KMS-11 (cell line): ENCODE results near the gene GNPNAT1.

Source experiments
- H2AFZ ChIP-seq: fragments of 200-600 bp; sonication (generic); 2 replicates; pipeline ENCODE4 v1.6.1; 2016; ENCODE audit warnings: antibody characterized with exemption, mixed run types, low read depth
- H3K27ac ChIP-seq: fragments of 200-600 bp; sonication (generic); 2 replicates; pipeline ENCODE4 v1.6.1; 2016; ENCODE audit warnings: mild to moderate bottlenecking, mixed run types
- H3K27me3 ChIP-seq: fragments of 200-600 bp; sonication (generic); 2 replicates; pipeline ENCODE4 v1.6.1; 2017; ENCODE audit warnings: mild to moderate bottlenecking, low read depth, mixed run types, moderate library complexity; ENCODE audit not compliant: insufficient read depth
- H3K36me3 ChIP-seq: fragments of 200-600 bp; sonication (generic); 2 replicates; pipeline ENCODE4 v1.6.1; 2017; ENCODE audit warnings: mild to moderate bottlenecking, mixed run types; ENCODE audit not compliant: insufficient read depth
- H3K4me1 ChIP-seq: fragments of 200-600 bp; sonication (generic); 2 replicates; pipeline ENCODE4 v1.6.1; 2016; ENCODE audit warnings: mild to moderate bottlenecking, low read depth, mixed run types; ENCODE audit not compliant: poor library complexity, severe bottlenecking
- H3K4me2 ChIP-seq: fragments of 200-600 bp; sonication (generic); 2 replicates; pipeline ENCODE4 v1.7.0; 2016; ENCODE audit warnings: mild to moderate bottlenecking, mixed run types
- H3K4me3 ChIP-seq: fragments of 200-600 bp; sonication (generic); IDR thresholded peaks from 2 replicates; pipeline ENCODE4 v1.6.1; 2017; ENCODE audit warnings: low read depth, low read length, mixed read lengths; ENCODE audit not compliant: insufficient read depth
- H3K79me2 ChIP-seq: fragments of 200-600 bp; sonication (generic); 2 replicates; pipeline ENCODE4 v1.6.1; 2016; ENCODE audit warnings: low read depth, mixed run types; ENCODE audit not compliant: insufficient read depth
- H3K9ac ChIP-seq: fragments of 200-600 bp; sonication (generic); 2 replicates; pipeline ENCODE4 v1.6.1; 2016; ENCODE audit warnings: mild to moderate bottlenecking, mixed run types
- H4K20me1 ChIP-seq: fragments of 200-600 bp; sonication (generic); 2 replicates; pipeline ENCODE4 v1.6.1; 2016; ENCODE audit warnings: mild to moderate bottlenecking, mixed run types; ENCODE audit not compliant: insufficient read depth
- CTCF ChIP-seq: fragments of 200-600 bp; sonication (generic); conservative IDR thresholded peaks from 2 replicates; pipeline ENCODE4 v1.6.1; 2017; ENCODE audit warnings: low read depth, mild to moderate bottlenecking, antibody characterized with exemption, low read length, moderate library complexity, mixed read lengths

GNPNAT1 gene

GRCh38 chr14:52835122-52835903 is 43.9 kb upstream of the GNPNAT1 start:
- H3K36me3 ChIP-seq = no peaks in the 10 kb centered on the region
- H4K20me1 ChIP-seq = no peaks in the 10 kb centered on the region
- H3K4me2 ChIP-seq = no peak overlapping the region
- H3K9ac ChIP-seq = no peak overlapping the region
- no peaks in the 10 kb centered on the region for H3K79me2 ChIP-seq
- no peak overlapping the region for H3K4me3 ChIP-seq
- no peak for TF ChIP-seq CTCF
- H3K27ac ChIP-seq = no peak overlapping the region
- no peak overlapping the region for H2AFZ ChIP-seq
- H3K27me3 ChIP-seq = no peaks in the 10 kb centered on the region
- no peaks in the 10 kb centered on the region for H3K4me1 ChIP-seq

GRCh38 chr14:52834440-52834842 is 43.0 kb upstream of the GNPNAT1 start:
- no peak for TF ChIP-seq CTCF
- no peak overlapping the region for H3K27ac ChIP-seq
- H3K79me2 ChIP-seq = no peaks in the 10 kb centered on the region
- H3K36me3 ChIP-seq = no peaks in the 10 kb centered on the region
- H3K4me2 ChIP-seq = no peak overlapping the region
- H3K27me3 ChIP-seq = no peaks in the 10 kb centered on the region
- no peaks in the 10 kb centered on the region for H4K20me1 ChIP-seq
- no peak overlapping the region for H3K9ac ChIP-seq
- H2AFZ ChIP-seq = no peak overlapping the region
- H3K4me1 ChIP-seq = no peaks in the 10 kb centered on the region
- H3K4me3 ChIP-seq = no peak overlapping the region

- no peak overlapping the region for H2AFZ ChIP-seq
- H3K36me3 ChIP-seq = no peaks in the 10 kb centered on the region
- H3K4me1 ChIP-seq = no peaks in the 10 kb centered on the region
- H3K79me2 ChIP-seq = no peaks in the 10 kb centered on the region
- no peak overlapping the region for H3K4me3 ChIP-seq
- no peaks in the 10 kb centered on the region for H3K27me3 ChIP-seq
- no peak overlapping the region for H3K27ac ChIP-seq
- no peaks in the 10 kb centered on the region for H4K20me1 ChIP-seq
- H3K9ac ChIP-seq = no peak overlapping the region
- TF ChIP-seq CTCF = no peak
- H3K4me2 ChIP-seq = no peak overlapping the region
These were observed 42.5 kb upstream of the GNPNAT1 start for GRCh38 chr14:52833891-52834290.

GRCh38 chr14:52829527-52830185 is 38.2 kb upstream of the GNPNAT1 start:
- no peaks in the 10 kb centered on the region for H3K4me1 ChIP-seq
- H3K9ac ChIP-seq = no peak overlapping the region
- H3K4me2 ChIP-seq = no peak overlapping the region
- no peak overlapping the region for H2AFZ ChIP-seq
- H3K36me3 ChIP-seq = no peaks in the 10 kb centered on the region
- no peak overlapping the region for H3K27ac ChIP-seq
- no peaks in the 10 kb centered on the region for H3K79me2 ChIP-seq
- no peak overlapping the region for H3K4me3 ChIP-seq
- no peaks in the 10 kb centered on the region for H3K27me3 ChIP-seq
- TF ChIP-seq CTCF = no peak
- no peaks in the 10 kb centered on the region for H4K20me1 ChIP-seq
